ENCODE results near the gene AP4S1.

Gene AP4S1

DNA sequence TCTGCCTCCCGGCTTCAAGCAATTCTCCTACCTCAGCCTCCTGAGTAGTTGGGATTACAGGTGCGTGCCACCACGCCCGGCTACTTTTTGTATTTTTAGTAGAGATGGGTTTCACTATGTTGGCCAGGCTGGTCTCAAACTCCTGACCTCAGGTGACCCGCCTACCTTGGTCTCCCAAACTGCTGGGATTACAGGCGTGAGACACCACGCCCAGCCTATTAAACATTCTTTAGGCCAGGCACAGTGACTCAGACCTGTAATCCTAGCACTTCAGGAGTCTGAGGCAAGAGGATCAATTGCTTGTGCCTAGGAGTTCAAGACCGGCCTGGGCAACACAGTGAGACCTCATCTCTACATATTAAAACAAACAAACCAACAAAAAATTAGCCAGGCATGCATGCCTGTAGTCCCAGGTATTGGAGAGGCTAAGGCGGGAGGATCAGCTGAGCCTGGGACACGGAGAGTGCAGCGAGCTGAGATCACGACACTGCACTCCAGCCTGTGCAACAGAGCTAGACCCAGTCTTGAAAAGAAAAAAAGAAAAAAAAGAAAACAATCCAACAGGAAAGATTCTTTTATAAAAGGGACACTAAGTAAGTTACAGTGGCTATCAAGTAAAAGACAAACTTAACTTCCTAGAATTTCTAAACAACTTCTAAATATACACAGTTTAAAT, 111.9 kb downstream of the AP4S1 start:
- H3K4me3 ChIP-seq (ENCODE audit: low read depth, low read length) = no peak overlapping the region
- H3K27ac ChIP-seq (ENCODE audit: low read depth, low read length) = no peak overlapping the region
- no peak overlapping the region for H2AFZ ChIP-seq (ENCODE audit: low read length, unreplicated experiment)
- no peaks in the 10 kb centered on the region for H3K4me1 ChIP-seq (ENCODE audit: control insufficient read depth, insufficient read depth, low read length, unreplicated experiment)
- H3K36me3 ChIP-seq (ENCODE audit: insufficient read depth, low read length) = peaks cover 42% of the 10 kb centered on the region
- H3K79me2 ChIP-seq (ENCODE audit: control insufficient read depth, insufficient read depth, low read length, unreplicated experiment) = peaks cover 2% of the 10 kb centered on the region
- H3K27me3 ChIP-seq (ENCODE audit: insufficient read depth, low read length) = no peaks in the 10 kb centered on the region

DNA sequence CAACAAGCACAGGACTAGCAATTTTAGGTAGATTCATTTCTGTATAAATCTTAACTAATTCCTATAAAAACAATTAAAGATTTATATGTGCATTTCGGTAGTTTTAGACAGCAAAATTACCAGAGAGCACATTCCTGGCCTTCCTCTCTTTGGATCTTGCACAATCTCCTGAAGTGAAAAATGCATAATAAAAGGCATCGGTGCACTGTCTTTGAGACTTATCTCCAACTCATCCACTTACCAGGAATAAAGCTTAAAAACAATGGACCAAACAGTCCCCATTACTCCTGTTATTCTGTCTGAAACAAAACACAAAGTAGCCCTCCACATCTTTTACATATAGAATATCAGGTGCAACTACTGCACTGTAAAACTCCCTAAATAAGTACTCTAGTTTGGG, 112.9 kb downstream of the AP4S1 start:
- Histone ChIP-seq H2AFZ (ENCODE audit: low read length, unreplicated experiment) (no peak overlapping the region), H3K27ac (ENCODE audit: low read depth, low read length) (no peak overlapping the region), H3K4me1 (ENCODE audit: control insufficient read depth, insufficient read depth, low read length, unreplicated experiment) (no peaks in the 10 kb centered on the region), H3K27me3 (ENCODE audit: insufficient read depth, low read length) (no peaks in the 10 kb centered on the region), H3K79me2 (ENCODE audit: control insufficient read depth, insufficient read depth, low read length, unreplicated experiment) (no peaks in the 10 kb centered on the region), H3K36me3 (ENCODE audit: insufficient read depth, low read length) (peaks cover 35% of the 10 kb centered on the region), H3K4me3 (ENCODE audit: low read depth, low read length) (no peak overlapping the region)

DNA sequence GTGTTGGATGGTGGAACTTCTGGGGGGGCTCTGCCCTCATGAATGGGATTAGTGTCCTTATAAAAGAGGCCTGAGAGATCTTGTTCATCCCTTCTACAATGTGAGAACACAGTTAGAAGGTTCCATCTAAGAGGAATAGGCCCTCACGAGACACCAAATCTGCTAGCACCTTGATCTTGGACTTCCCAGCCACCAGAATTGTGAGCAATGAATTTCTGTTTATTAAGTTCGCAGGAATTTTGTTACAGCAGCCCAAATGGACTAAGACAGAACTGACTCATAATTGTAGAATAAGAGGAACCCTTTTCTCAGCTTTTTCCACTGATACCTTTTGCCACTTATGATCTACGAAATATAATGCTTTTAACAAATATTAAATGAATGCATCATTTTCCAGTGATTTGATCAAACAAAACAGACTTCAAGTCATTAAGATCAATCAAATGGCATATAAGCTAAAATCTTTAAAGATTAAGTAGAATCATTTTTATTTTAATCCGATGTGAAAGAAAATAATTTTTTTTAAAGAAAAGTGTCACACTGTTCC, 113.9 kb downstream of the AP4S1 start:
- no peaks in the 10 kb centered on the region for H3K4me1 ChIP-seq (ENCODE audit: control insufficient read depth, insufficient read depth, low read length, unreplicated experiment)
- no peaks in the 10 kb centered on the region for H3K79me2 ChIP-seq (ENCODE audit: control insufficient read depth, insufficient read depth, low read length, unreplicated experiment)
- peaks cover 45% of the 10 kb centered on the region for H3K36me3 ChIP-seq (ENCODE audit: insufficient read depth, low read length)

DNA sequence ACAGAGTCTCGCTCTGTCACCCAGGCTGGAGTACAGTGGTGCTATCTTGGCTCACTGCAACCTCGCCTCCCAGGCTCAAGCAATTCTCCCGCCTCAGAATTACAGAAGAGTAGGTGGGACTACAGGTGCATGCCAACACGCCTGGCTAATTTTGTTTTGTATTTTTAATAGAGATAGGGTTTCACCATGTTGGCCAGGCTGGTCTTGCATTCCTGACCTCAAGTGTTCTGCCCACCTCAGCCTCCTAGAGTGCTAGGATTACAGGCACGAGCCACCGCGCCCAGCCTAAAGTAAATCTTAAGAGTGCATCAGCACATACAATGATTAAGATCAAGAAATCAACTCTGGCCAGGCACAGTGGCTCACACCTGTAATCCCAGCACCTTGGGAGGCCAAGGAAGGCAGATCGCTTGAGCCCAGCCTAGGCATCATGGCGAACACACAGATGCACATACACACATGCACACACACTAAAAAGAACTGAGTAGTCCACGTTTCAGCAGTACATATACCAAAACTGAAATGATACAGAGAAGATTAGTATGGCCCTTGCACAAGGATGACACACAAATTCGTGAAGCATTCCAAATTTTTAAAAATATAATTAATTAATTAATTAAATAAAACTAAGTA, 117.1 kb downstream of the AP4S1 start:
- Histone ChIP-seq H3K4me1 (ENCODE audit: control insufficient read depth, insufficient read depth, low read length, unreplicated experiment) (no peaks in the 10 kb centered on the region), H3K79me2 (ENCODE audit: control insufficient read depth, insufficient read depth, low read length, unreplicated experiment) (no peaks in the 10 kb centered on the region), H2AFZ (ENCODE audit: low read length, unreplicated experiment) (no peak overlapping the region), H3K27ac (ENCODE audit: low read depth, low read length) (no peak overlapping the region), H3K4me3 (ENCODE audit: low read depth, low read length) (no peak overlapping the region), H3K27me3 (ENCODE audit: insufficient read depth, low read length) (no peaks in the 10 kb centered on the region), H3K36me3 (ENCODE audit: insufficient read depth, low read length) (peaks cover 36% of the 10 kb centered on the region)

More for the DNA sequence above, 113.9 kb downstream of the AP4S1 start:
- Histone ChIP-seq H3K27me3 (ENCODE audit: insufficient read depth, low read length) (no peaks in the 10 kb centered on the region), H3K4me3 (ENCODE audit: low read depth, low read length) (no peak overlapping the region), H2AFZ (ENCODE audit: low read length, unreplicated experiment) (no peak overlapping the region), H3K27ac (ENCODE audit: low read depth, low read length) (no peak overlapping the region)
